GM10266 (cell line): Measurements from ENCODE around the gene SLC22A31.
"Not testable (repeated sequence)": the region's sequence is repeated elsewhere in the genome, so short reads cannot be mapped to it uniquely, and the experiment has no call there.

Experiments used
- DNase-seq: peaks from one replicate; pipeline ENCODE4 v3.0.0; 2012; ENCODE audit errors: extremely low spot score
- CTCF ChIP-seq: IDR thresholded peaks from 2 replicates; pipeline ENCODE4 v1.5.1; 2012; ENCODE audit warnings: mild to moderate bottlenecking, low read depth; ENCODE audit not compliant: control insufficient read depth, insufficient read depth; ENCODE audit errors: missing control alignments

SLC22A31 gene

GRCh38 chr16:89170346-89171215, 29.8 kb downstream of the SLC22A31 start:
- no peak for DNase-seq
- TF ChIP-seq CTCF, result peak; percentile 27

- no peak for DNase-seq
- no peak for TF ChIP-seq CTCF
These were observed 30.6 kb downstream of the SLC22A31 start for GRCh38 chr16:89169778-89170177.

- no peak for TF ChIP-seq CTCF
- no peak for DNase-seq
These were observed 31.8 kb downstream of the SLC22A31 start for GRCh38 chr16:89168381-89169189.

GRCh38 chr16:89167425-89167941, 32.9 kb downstream of the SLC22A31 start:
- peak; percentile 91 for TF ChIP-seq CTCF
- DNase-seq, result peak; percentile 90

GRCh38 chr16:89166696-89167424, 33.5 kb downstream of the SLC22A31 start:
- TF ChIP-seq CTCF, result no peak
- DNase-seq, result no peak

- DNase-seq, result not testable (repeated sequence)
These were observed 34.7 kb downstream of the SLC22A31 start for GRCh38 chr16:89165681-89165979.

- no peak for TF ChIP-seq CTCF
- DNase-seq, result no peak
These were observed 35.3 kb downstream of the SLC22A31 start for GRCh38 chr16:89164847-89165680.
